ENCODE data around the gene TRPV3. TPM values are rescaled to one million over a fixed set of nuclear protein-coding genes. Genes with fewer than 3 reads are reported as not detected.

The TRPV3 gene
- total RNA-seq, 1 donor from 2014 or later: 2.1 TPM

DNA sequence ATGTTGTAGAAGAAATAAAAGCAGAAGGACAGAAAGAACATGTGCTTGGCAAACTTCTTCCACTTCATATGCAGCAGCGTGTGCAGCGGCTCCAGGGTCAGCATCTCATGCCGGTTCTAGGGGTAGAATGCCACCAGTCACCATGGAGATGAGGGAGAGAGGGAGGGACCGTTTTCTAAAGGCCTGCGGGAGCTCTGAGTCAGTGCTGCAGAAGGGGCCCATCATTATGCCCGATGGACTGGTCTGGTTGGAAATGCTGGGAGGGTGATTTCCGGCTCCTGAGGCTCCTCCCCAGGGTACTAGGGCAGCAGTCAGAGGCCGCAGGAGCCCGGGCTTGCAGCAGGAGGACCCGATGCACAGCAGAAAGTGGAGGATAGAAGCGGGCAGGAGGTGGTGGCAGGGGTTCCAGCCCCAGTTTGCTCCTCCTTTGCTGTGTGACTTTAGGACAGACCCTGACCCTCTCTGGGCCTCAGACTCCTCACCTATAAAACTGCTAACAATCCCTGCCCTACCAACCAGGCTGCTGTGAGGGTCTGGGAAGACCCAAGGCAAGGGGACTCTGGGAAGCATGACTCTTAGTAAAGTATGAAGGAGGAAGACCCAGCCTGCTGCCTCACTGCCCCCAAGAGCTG, 28.6 kb downstream of the TRPV3 start:
- TF ChIP-seq, protein P1, sequence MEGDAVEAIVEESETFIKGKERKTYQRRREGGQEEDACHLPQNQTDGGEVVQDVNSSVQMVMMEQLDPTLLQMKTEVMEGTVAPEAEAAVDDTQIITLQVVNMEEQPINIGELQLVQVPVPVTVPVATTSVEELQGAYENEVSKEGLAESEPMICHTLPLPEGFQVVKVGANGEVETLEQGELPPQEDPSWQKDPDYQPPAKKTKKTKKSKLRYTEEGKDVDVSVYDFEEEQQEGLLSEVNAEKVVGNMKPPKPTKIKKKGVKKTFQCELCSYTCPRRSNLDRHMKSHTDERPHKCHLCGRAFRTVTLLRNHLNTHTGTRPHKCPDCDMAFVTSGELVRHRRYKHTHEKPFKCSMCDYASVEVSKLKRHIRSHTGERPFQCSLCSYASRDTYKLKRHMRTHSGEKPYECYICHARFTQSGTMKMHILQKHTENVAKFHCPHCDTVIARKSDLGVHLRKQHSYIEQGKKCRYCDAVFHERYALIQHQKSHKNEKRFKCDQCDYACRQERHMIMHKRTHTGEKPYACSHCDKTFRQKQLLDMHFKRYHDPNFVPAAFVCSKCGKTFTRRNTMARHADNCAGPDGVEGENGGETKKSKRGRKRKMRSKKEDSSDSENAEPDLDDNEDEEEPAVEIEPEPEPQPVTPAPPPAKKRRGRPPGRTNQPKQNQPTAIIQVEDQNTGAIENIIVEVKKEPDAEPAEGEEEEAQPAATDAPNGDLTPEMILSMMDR (IDR thresholded peaks at IDR 0.05; ENCODE audit: insufficient read depth, low read length, poor library complexity, severe bottlenecking): no peak

DNA sequence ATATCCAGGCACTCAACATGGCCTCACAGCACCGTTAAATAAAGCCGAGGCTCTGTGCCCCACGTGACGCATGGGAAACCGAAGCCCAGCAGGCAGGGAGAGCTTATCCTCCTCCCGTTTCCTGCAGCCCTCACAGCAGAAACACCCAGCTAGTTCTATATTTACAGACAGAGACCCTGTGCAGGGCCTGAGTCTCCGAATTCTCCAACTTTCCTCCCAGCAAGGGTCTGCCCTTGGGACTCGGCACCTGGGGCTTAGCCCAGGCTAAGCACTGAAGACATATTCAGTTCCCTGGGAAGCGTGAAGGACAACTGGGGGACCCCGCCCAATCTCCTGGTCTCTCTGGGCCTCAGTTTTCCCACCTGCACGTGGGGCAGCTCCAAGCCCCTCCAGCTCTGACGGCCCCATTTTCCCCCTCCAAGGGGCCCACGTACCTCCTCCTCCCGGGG, 29.2 kb downstream of the TRPV3 start:
- Histone ChIP-seq H3K36me3 (ENCODE audit: control insufficient read depth, insufficient read depth, low read length) (no peaks in the 10 kb centered on the region), H3K27me3 (ENCODE audit: control insufficient read depth, insufficient read depth, low read length) (no peaks in the 10 kb centered on the region), H3K4me3 (ENCODE audit: low read depth, low read length) (no peak overlapping the region)
- no peak for DNase-seq (ENCODE audit: low read depth)
- TF ChIP-seq, protein P1 (IDR thresholded peaks at IDR 0.05; ENCODE audit: insufficient read depth, low read length, poor library complexity, severe bottlenecking): no peak

More for the DNA sequence above, 28.6 kb downstream of the TRPV3 start:
- H3K36me3 ChIP-seq (ENCODE audit: control insufficient read depth, insufficient read depth, low read length): no peaks in the 10 kb centered on the region
- no peak overlapping the region for H3K4me3 ChIP-seq (ENCODE audit: low read depth, low read length)
- no peak for DNase-seq (ENCODE audit: low read depth)
- no peaks in the 10 kb centered on the region for H3K27me3 ChIP-seq (ENCODE audit: control insufficient read depth, insufficient read depth, low read length)

DNA sequence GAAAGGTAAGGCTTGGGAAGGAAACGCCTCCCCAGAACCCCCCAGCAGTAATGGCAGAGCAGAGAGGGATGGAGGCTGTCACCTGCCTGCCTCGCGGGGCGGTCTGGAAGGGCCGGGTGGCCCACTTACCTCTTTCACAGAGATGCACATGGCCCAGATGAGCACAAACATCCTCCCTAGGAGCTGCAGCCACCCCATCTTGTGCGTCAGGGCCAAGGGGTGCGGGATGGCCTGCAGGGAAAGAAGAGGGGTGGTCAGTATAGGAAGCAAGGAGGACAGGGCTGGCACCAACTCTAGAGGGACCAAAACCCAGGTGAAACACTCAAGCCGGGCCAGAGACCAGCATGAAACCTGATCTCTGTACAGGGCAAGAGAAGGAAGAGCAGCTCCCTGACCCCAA, 29.7 kb downstream of the TRPV3 start:
- TF ChIP-seq, protein P1 (IDR thresholded peaks at IDR 0.05; ENCODE audit: insufficient read depth, low read length, poor library complexity, severe bottlenecking): no peak
- DNase-seq (ENCODE audit: low read depth): no peak
- no peak overlapping the region for H3K4me3 ChIP-seq (ENCODE audit: low read depth, low read length)
- H3K36me3 ChIP-seq (ENCODE audit: control insufficient read depth, insufficient read depth, low read length): no peaks in the 10 kb centered on the region
- H3K27me3 ChIP-seq (ENCODE audit: control insufficient read depth, insufficient read depth, low read length): no peaks in the 10 kb centered on the region

- no peaks in the 10 kb centered on the region for H3K36me3 ChIP-seq (ENCODE audit: control insufficient read depth, insufficient read depth, low read length)
- TF ChIP-seq, protein P1 (IDR thresholded peaks at IDR 0.05; ENCODE audit: insufficient read depth, low read length, poor library complexity, severe bottlenecking): no peak
- no peak for DNase-seq (ENCODE audit: low read depth)
- H3K27me3 ChIP-seq (ENCODE audit: control insufficient read depth, insufficient read depth, low read length): no peaks in the 10 kb centered on the region
- H3K4me3 ChIP-seq (ENCODE audit: low read depth, low read length): no peak overlapping the region
Observed at GRCh38 chr17:3527468-3527867, 30.1 kb downstream of the TRPV3 start.

GRCh38 chr17:3526971-3527370, 30.6 kb downstream of the TRPV3 start:
- Histone ChIP-seq H3K36me3 (ENCODE audit: control insufficient read depth, insufficient read depth, low read length) (no peaks in the 10 kb centered on the region), H3K4me3 (ENCODE audit: low read depth, low read length) (no peak overlapping the region), H3K27me3 (ENCODE audit: control insufficient read depth, insufficient read depth, low read length) (no peaks in the 10 kb centered on the region)
- DNase-seq (ENCODE audit: low read depth): no peak
- TF ChIP-seq, protein P1 (IDR thresholded peaks at IDR 0.05; ENCODE audit: insufficient read depth, low read length, poor library complexity, severe bottlenecking): no peak

DNA sequence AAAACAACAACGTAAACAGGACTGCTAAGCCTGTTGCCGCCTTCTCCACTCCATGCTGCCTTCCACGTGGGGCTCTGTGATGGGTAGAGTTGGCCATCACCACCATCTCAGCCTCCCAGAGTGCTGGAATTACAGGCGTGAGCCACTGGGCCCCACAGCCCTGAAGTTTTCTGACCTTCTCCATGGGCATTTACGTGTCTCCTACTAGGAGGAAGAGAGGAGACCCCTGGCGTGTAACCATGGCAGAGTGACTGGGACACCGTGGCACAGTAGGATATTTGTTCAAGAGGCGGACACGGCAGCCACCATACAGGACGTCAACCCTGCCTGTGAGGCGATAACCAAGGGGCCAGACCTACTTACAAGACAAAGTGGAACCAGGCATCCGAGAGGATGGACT, 31.1 kb downstream of the TRPV3 start:
- Histone ChIP-seq H3K4me3 (ENCODE audit: low read depth, low read length) (no peak overlapping the region), H3K27me3 (ENCODE audit: control insufficient read depth, insufficient read depth, low read length) (no peaks in the 10 kb centered on the region), H3K36me3 (ENCODE audit: control insufficient read depth, insufficient read depth, low read length) (no peaks in the 10 kb centered on the region)
- TF ChIP-seq, protein P1 (IDR thresholded peaks at IDR 0.05; ENCODE audit: insufficient read depth, low read length, poor library complexity, severe bottlenecking): no peak
- no peak for DNase-seq (ENCODE audit: low read depth)
